Immature natural killer cell (primary cell): ENCODE data around the gene DSCAML1. TPM values are rescaled to one million over a fixed set of nuclear protein-coding genes. Genes with fewer than 3 reads are reported as not detected.

Source experiments
- DNase-seq, 3 donors: peaks; one replicate each; pipeline ENCODE4 v3.0.0; 2022; ENCODE audit warnings: mixed read lengths in 1 of 3
- H3K27ac Mint-ChIP-seq, 6 donors: one replicate each; pipeline ENCODE4 v1.8.0; 2020; ENCODE audit warnings: mixed read lengths in 6 of 6, mild to moderate bottlenecking in 5 of 6, inconsistent platforms in 4 of 6, moderate library complexity in 3 of 6
- H3K27me3 Mint-ChIP-seq, 3 donors: one replicate each; pipeline ENCODE4 v1.8.0; 2020 to 2021; ENCODE audit warnings: low read depth in 3 of 3, mild to moderate bottlenecking in 3 of 3, mixed read lengths in 3 of 3, moderate library complexity in 3 of 3, inconsistent platforms in 1 of 3
- H3K36me3 Mint-ChIP-seq, 3 donors: one replicate each; pipeline ENCODE4 v1.8.0; 2020; ENCODE audit warnings: mixed read lengths in 3 of 3, inconsistent platforms in 2 of 3, mild to moderate bottlenecking in 2 of 3
- H3K4me1 Mint-ChIP-seq, 2 donors: one replicate each; pipeline ENCODE4 v1.8.0; 2020; ENCODE audit warnings: inconsistent platforms in 2 of 2, mild to moderate bottlenecking in 2 of 2, mixed read lengths in 2 of 2, moderate library complexity in 1 of 2
- H3K4me3 Mint-ChIP-seq, 5 donors: one replicate each; pipeline ENCODE4 v1.8.0; 2020; ENCODE audit warnings: mild to moderate bottlenecking in 5 of 5, mixed read lengths in 5 of 5, inconsistent platforms in 3 of 5, moderate library complexity in 3 of 5
- H3K9me3 Mint-ChIP-seq, 6 donors: one replicate each; pipeline ENCODE4 v1.8.0; 2020; ENCODE audit warnings: mild to moderate bottlenecking in 6 of 6, mixed read lengths in 6 of 6, inconsistent platforms in 4 of 6, moderate library complexity in 3 of 6
- polyA plus RNA-seq, 3 donors: library from polyadenylated mRNA; unstranded; fragments of 300-500 nt; fragmentation: Illumina TruSeq; gene quantifications; one replicate each; pipeline ENCODE4 v1.2.3, GENCODE V29; 2021

DSCAML1 gene
- polyA plus RNA-seq, 3 donors from 2014 or later, result not detected

GRCh38 chr11:117591316-117592039 lies 205.5 kb downstream of the DSCAML1 start:
- no peak overlapping the region for H3K4me3 Mint-ChIP-seq
- H3K27ac Mint-ChIP-seq, result no peak overlapping the region
- no peaks in the 10 kb centered on the region for H3K9me3 Mint-ChIP-seq
- DNase-seq, result no peak
- H3K4me1 Mint-ChIP-seq, result no peaks in the 10 kb centered on the region
- H3K27me3 Mint-ChIP-seq, result peaks cover 0 to 11% (median 3%) of the 10 kb centered on the region in 3 donors
- no peaks in the 10 kb centered on the region for H3K36me3 Mint-ChIP-seq

DNA sequence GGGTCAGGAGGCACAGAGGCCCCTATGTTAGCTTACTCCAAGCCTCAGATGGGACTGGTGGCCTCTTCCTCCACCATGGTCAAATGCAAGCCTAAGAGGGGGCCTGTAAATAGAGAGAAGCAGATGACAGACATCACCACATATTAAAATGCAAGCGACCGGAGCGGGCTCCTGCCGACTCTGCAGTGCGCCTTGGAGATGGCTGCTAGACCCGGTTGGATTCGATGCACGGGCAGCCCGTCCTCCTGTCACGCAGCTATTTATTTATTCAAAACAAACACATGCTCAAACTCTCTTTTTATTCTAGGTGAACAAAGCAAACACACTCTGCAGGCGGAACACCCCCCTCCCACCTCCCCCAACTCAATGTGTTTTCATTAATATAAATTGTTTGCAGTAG lies 208.0 kb downstream of the DSCAML1 start:
- Mint-ChIP-seq H3K27me3 (peaks cover 2 to 3% (median 2%) of the 10 kb centered on the region in 3 donors), H3K36me3 (no peaks in the 10 kb centered on the region)
- no peak for DNase-seq

GRCh38 chr11:117588166-117588810 lies 208.7 kb downstream of the DSCAML1 start:
- Mint-ChIP-seq H3K9me3 (no peaks in the 10 kb centered on the region), H3K36me3 (no peaks in the 10 kb centered on the region), H3K4me1 (no peaks in the 10 kb centered on the region), H3K27me3 (peaks cover 3 to 4% (median 3%) of the 10 kb centered on the region in 3 donors), H3K4me3 (no peak overlapping the region), H3K27ac (no peak overlapping the region)
- DNase-seq, result no peak

More for the DNA sequence above, 208.0 kb downstream of the DSCAML1 start:
- Mint-ChIP-seq H3K9me3 (no peaks in the 10 kb centered on the region), H3K4me1 (no peaks in the 10 kb centered on the region), H3K4me3 (no peak overlapping the region), H3K27ac (no peak overlapping the region)

GRCh38 chr11:117587416-117587815 lies 209.6 kb downstream of the DSCAML1 start:
- Mint-ChIP-seq H3K9me3 (no peaks in the 10 kb centered on the region), H3K27me3 (peaks cover 3 to 5% (median 3%) of the 10 kb centered on the region in 3 donors)

GRCh38 chr11:117586392-117586791 lies 210.6 kb downstream of the DSCAML1 start:
- Mint-ChIP-seq H3K9me3 (no peaks in the 10 kb centered on the region), H3K4me1 (no peaks in the 10 kb centered on the region), H3K27ac (no peak overlapping the region), H3K4me3 (no peak overlapping the region), H3K27me3 (peaks cover 4 to 5% (median 5%) of the 10 kb centered on the region in 3 donors), H3K36me3 (no peaks in the 10 kb centered on the region)
- no peak for DNase-seq

More at GRCh38 chr11:117587416-117587815, 209.6 kb downstream of the DSCAML1 start:
- Mint-ChIP-seq H3K4me3 (no peak overlapping the region), H3K4me1 (no peaks in the 10 kb centered on the region), H3K36me3 (no peaks in the 10 kb centered on the region), H3K27ac (no peak overlapping the region)
- DNase-seq, result no peak

GRCh38 chr11:117585631-117586030 lies 211.4 kb downstream of the DSCAML1 start:
- H3K36me3 Mint-ChIP-seq, result no peaks in the 10 kb centered on the region
- H3K27ac Mint-ChIP-seq, result no peak overlapping the region
- no peaks in the 10 kb centered on the region for H3K4me1 Mint-ChIP-seq
- peaks cover 3 to 5% (median 5%) of the 10 kb centered on the region in 3 donors for H3K27me3 Mint-ChIP-seq
- DNase-seq, result no peak
- no peak overlapping the region for H3K4me3 Mint-ChIP-seq
- no peaks in the 10 kb centered on the region for H3K9me3 Mint-ChIP-seq

GRCh38 chr11:117584056-117584830 lies 212.8 kb downstream of the DSCAML1 start:
- Mint-ChIP-seq H3K27ac (no peak overlapping the region), H3K27me3 (peaks cover 4 to 5% (median 5%) of the 10 kb centered on the region in 3 donors), H3K9me3 (no peaks in the 10 kb centered on the region), H3K4me3 (no peak overlapping the region), H3K36me3 (no peaks in the 10 kb centered on the region), H3K4me1 (no peaks in the 10 kb centered on the region)
- DNase-seq, result no peak

- Mint-ChIP-seq H3K27me3 (peaks cover 6 to 8% (median 7%) of the 10 kb centered on the region in 3 donors), H3K27ac (no peak overlapping the region), H3K36me3 (no peaks in the 10 kb centered on the region), H3K9me3 (no peaks in the 10 kb centered on the region), H3K4me3 (no peak overlapping the region), H3K4me1 (no peaks in the 10 kb centered on the region)
- no peak for DNase-seq
These were observed 213.8 kb downstream of the DSCAML1 start for GRCh38 chr11:117583063-117583801.

DNA sequence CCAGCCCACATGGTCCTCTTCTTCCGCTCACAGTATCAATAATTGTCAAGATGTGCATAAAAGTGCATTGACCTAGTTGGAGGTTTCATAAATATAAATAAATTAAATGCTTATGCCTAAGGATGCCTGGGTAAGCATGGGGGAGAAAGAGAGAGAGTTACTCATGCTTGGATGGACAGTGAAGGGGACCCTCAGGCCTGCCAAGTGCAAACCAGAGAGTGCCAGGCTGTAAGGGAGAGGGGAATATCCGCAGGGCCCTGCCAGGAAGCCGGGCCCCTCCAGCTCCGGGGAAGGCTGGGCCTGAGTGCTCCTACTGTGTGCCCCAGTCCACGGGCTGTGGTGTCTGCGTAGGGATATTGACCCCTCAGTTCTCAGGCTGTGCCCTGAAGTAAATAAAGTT lies 214.6 kb downstream of the DSCAML1 start:
- Mint-ChIP-seq H3K9me3 (no peaks in the 10 kb centered on the region), H3K4me3 (no peak overlapping the region), H3K27me3 (peaks cover 6 to 7% (median 7%) of the 10 kb centered on the region in 3 donors), H3K36me3 (no peaks in the 10 kb centered on the region), H3K4me1 (no peaks in the 10 kb centered on the region), H3K27ac (no peak overlapping the region)
- no peak for DNase-seq

- DNase-seq, result no peak
- Mint-ChIP-seq H3K36me3 (no peaks in the 10 kb centered on the region), H3K27me3 (peaks cover 5 to 7% (median 6%) of the 10 kb centered on the region in 3 donors), H3K4me3 (no peak overlapping the region), H3K27ac (no peak overlapping the region), H3K9me3 (no peaks in the 10 kb centered on the region), H3K4me1 (no peaks in the 10 kb centered on the region)
These were observed 216.2 kb downstream of the DSCAML1 start for GRCh38 chr11:117580866-117581265.

GRCh38 chr11:117579161-117579560 lies 217.9 kb downstream of the DSCAML1 start:
- no peak overlapping the region for H3K4me3 Mint-ChIP-seq
- peaks cover 5 to 7% (median 6%) of the 10 kb centered on the region in 3 donors for H3K27me3 Mint-ChIP-seq
- DNase-seq, result no peak
- no peaks in the 10 kb centered on the region for H3K9me3 Mint-ChIP-seq
- no peaks in the 10 kb centered on the region for H3K4me1 Mint-ChIP-seq
- H3K27ac Mint-ChIP-seq, result no peak overlapping the region
- no peaks in the 10 kb centered on the region for H3K36me3 Mint-ChIP-seq

- H3K4me3 Mint-ChIP-seq, result no peak overlapping the region
- peaks cover 2 to 5% (median 4%) of the 10 kb centered on the region in 3 donors for H3K27me3 Mint-ChIP-seq
- no peaks in the 10 kb centered on the region for H3K36me3 Mint-ChIP-seq
- H3K27ac Mint-ChIP-seq, result peak overlapping the region in 1 of 6 donors; percentile 34
- no peaks in the 10 kb centered on the region for H3K9me3 Mint-ChIP-seq
- DNase-seq, result no peak
- H3K4me1 Mint-ChIP-seq, result no peaks in the 10 kb centered on the region
These were observed 221.2 kb downstream of the DSCAML1 start for GRCh38 chr11:117575856-117576255.

GRCh38 chr11:117574551-117574950 lies 222.5 kb downstream of the DSCAML1 start:
- Mint-ChIP-seq H3K27ac (no peak overlapping the region), H3K9me3 (no peaks in the 10 kb centered on the region), H3K4me1 (no peaks in the 10 kb centered on the region), H3K27me3 (peaks cover 2 to 4% (median 4%) of the 10 kb centered on the region in 3 donors), H3K4me3 (no peak overlapping the region), H3K36me3 (no peaks in the 10 kb centered on the region)
- DNase-seq, result no peak
